Panc1 (cell line): ENCODE measurements around the gene GLIS1. TPM values are rescaled to one million over a fixed set of nuclear protein-coding genes. Genes with fewer than 3 reads are reported as not detected.

ENCODE experiments used
- ATAC-seq: fragments of 200-7000 bp; cut with Tn5 transposase; 2 replicates; pipeline ENCODE4 v1.9.1; 2020; ENCODE audit warnings: mild to moderate bottlenecking, moderate library complexity
- BruUV-seq: library from RNA; stranded (reverse); fragments of 400-500 nt; replicated peaks from 2 replicates; lab custom pipeline; 2021; lab: Mats Ljungman, UMichigan
- CTCF ChIA-PET: fragments of 300-600 bp; sonication (Branson Sonifier 250); formaldehyde crosslinking; loops from one replicate; lab custom pipeline; 2022; ENCODE audit warnings: antibody characterized with exemption; lab: Charles Lee
- POLR2A ChIA-PET: fragments of 300-600 bp; sonication (Branson Sonifier 250); formaldehyde crosslinking; loops from one replicate; lab custom pipeline; 2022; ENCODE audit warnings: antibody characterized with exemption; lab: Charles Lee
- DNase-seq: peaks from one replicate; pipeline ENCODE4 v3.0.0-alpha.2; 2010; ENCODE audit warnings: low read depth, low spot score
- H3K27ac ChIP-seq: 2 replicates; pipeline ENCODE4 v1.5.1; 2011; ENCODE audit warnings: mild to moderate bottlenecking, low read length, inconsistent platforms
- H3K27me3 ChIP-seq: fragments of 200-500 bp; sonication (Bioruptor generic); 2 replicates; pipeline ENCODE4 v1.6.0; 2014; ENCODE audit warnings: low read length, inconsistent platforms; ENCODE audit not compliant: control insufficient read depth, insufficient read depth
- H3K36me3 ChIP-seq: fragments of 200-500 bp; sonication (Bioruptor generic); 2 replicates; pipeline ENCODE4 v1.5.1; 2014; ENCODE audit warnings: inconsistent platforms, mild to moderate bottlenecking, low read length, moderate library complexity; ENCODE audit not compliant: control insufficient read depth, insufficient read depth
- H3K4me1 ChIP-seq: 2 replicates; pipeline ENCODE4 v1.5.1; 2011; ENCODE audit warnings: inconsistent platforms, mild to moderate bottlenecking, low read length, moderate library complexity; ENCODE audit not compliant: control insufficient read depth, insufficient read depth
- H3K4me3 ChIP-seq, 2 experiments: 2 replicates each; pipeline ENCODE4 v1.5.1; 2011 to 2012; ENCODE audit warnings: low read depth in 2 of 2, low read length in 2 of 2, mild to moderate bottlenecking in 2 of 2, inconsistent platforms in 1 of 2, moderate library complexity in 1 of 2
- H3K9me3 ChIP-seq: fragments of 200-500 bp; sonication (Bioruptor generic); 2 replicates; pipeline ENCODE4 v1.5.1; 2014; ENCODE audit warnings: low read depth, mild to moderate bottlenecking, inconsistent platforms, low read length, moderate library complexity; ENCODE audit not compliant: control insufficient read depth, insufficient read depth
- CTCF ChIP-seq: fragments of 450-650 bp; IDR thresholded peaks from 2 replicates; pipeline ENCODE4 v1.5.1; 2017; ENCODE audit warnings: mild to moderate bottlenecking
- POLR2AphosphoS5 ChIP-seq: IDR thresholded peaks from 2 replicates; pipeline ENCODE4 v1.6.1; 2012; ENCODE audit warnings: mild to moderate bottlenecking, low read depth, low read length, moderate library complexity
- REST ChIP-seq, 2 experiments: IDR thresholded peaks; 2 replicates each; pipeline ENCODE4 v1.6.1; 2011 to 2012; ENCODE audit warnings: low read depth in 2 of 2, control low read depth in 1 of 2, low read length in 1 of 2, mild to moderate bottlenecking in 1 of 2, moderate library complexity in 1 of 2; ENCODE audit not compliant: insufficient read depth in 1 of 2
- SIN3A ChIP-seq: IDR thresholded peaks from 2 replicates; pipeline ENCODE4 v1.6.1; 2012; ENCODE audit warnings: low read depth, mild to moderate bottlenecking, low read length, moderate library complexity, borderline replicate concordance; ENCODE audit not compliant: insufficient read depth
- TCF7L2 ChIP-seq: IDR thresholded peaks from 2 replicates; pipeline ENCODE4 v1.6.1; 2011; ENCODE audit warnings: mild to moderate bottlenecking, low read depth, low read length, inconsistent platforms
- in situ Hi-C: cut with HindIII; loops from 2 replicates; pipeline ENCODE4 v1.10.0; 2016; ENCODE audit warnings: low sequenced_read_pairs, low pct_unique_long_range_greater_than_20kb
- intact Hi-C: fragments of 100-400 bp; cut with micrococcal nuclease; formaldehyde crosslinking; loops from one replicate; pipeline ENCODE4 v1.10.0; 2022; ENCODE audit not compliant: unreplicated experiment
- total RNA-seq: library from RNA; stranded (reverse); gene quantifications from one replicate; pipeline ENCODE4 v1.2.1, GENCODE V29; 2021; ENCODE audit not compliant: unreplicated experiment

GLIS1 gene
- total RNA-seq, 1 experiment from 2014 or later: 0.28 TPM

GRCh38 chr1:53728702-53729455 is 10.1 kb downstream of the GLIS1 start:
- no TSS peak for BruUV-seq
- Histone ChIP-seq H3K36me3 (no peaks in the 10 kb centered on the region), H3K27me3 (no peaks in the 10 kb centered on the region; the same call in 1 of the 2 replicates), H3K4me1 (peaks cover 2% of the 10 kb centered on the region; the same call in 1 of the 2 replicates), H3K9me3 (no peaks in the 10 kb centered on the region), H3K4me3 (no peak overlapping the region), H3K27ac (no peak overlapping the region)
- DNase-seq (no peak), ATAC-seq (no peak)
- TF ChIP-seq SIN3A: no peak
- TF ChIP-seq REST (IDR thresholded peaks at IDR 0.05; ENCODE audit: insufficient read depth in 1 of 2, low read depth in 2 of 2, low read length in 1 of 2): no peak
- 0 out of 2 replicates have a peak, but pooled peaks have one; percentile 50 for TF ChIP-seq TCF7L2
- CTCF ChIA-PET: no interaction called here
- intact Hi-C loops (no loop called here), in situ Hi-C loops (no loop called here)
- POLR2A ChIA-PET: no interaction called here

- in situ Hi-C loops (no loop called here), intact Hi-C loops (no loop called here)
- no peak overlapping the region for H3K27ac ChIP-seq
- ATAC-seq (no peak), DNase-seq (no peak)
- H3K36me3 ChIP-seq: no peaks in the 10 kb centered on the region
- H3K27me3 ChIP-seq: no peaks in the 10 kb centered on the region
- H3K4me1 ChIP-seq: 0 out of 2 replicates have a peak, but pooled peaks cover 2% of the 10 kb centered on the region
- H3K9me3 ChIP-seq: no peaks in the 10 kb centered on the region
- no peak overlapping the region for H3K4me3 ChIP-seq
- POLR2A ChIA-PET: no interaction called here
- TF ChIP-seq REST (IDR thresholded peaks at IDR 0.05; ENCODE audit: insufficient read depth in 1 of 2, low read depth in 2 of 2, low read length in 1 of 2) (no peak), SIN3A (no peak), CTCF (no peak), POLR2AphosphoS5 (no peak), TCF7L2 (no peak)
- no TSS peak for BruUV-seq
- CTCF ChIA-PET: no interaction called here
Measured at GRCh38 chr1:53728196-53728595, 10.8 kb downstream of the GLIS1 start.
